Activated naive CD4-positive, alpha-beta T cell treated with anti-CD3 and anti-CD28 coated beads, Interleukin-2, amount 10 ng/mL, durations not matched to agents 7 days and 5 days (primary cell): ENCODE data around the gene CABCOCO1.
A peak's percentile ranks its signal among the peaks of the same experiment; 100 is the strongest.

Experiments used
- CTCF ChIA-PET: fragments of 350-600 bp; sonication (Branson Sonifier 250); formaldehyde crosslinking; loops from one replicate; lab custom pipeline; 2021; ENCODE audit warnings: antibody characterized with exemption; lab: Charles Lee
- DNase-seq: peaks from one replicate; pipeline ENCODE4 v3.0.0-alpha.2; 2020
- H3K27ac Mint-ChIP-seq: one replicate; pipeline ENCODE4 v1.8.0; 2021; ENCODE audit warnings: mild to moderate bottlenecking, moderate library complexity, mixed read lengths
- H3K27me3 Mint-ChIP-seq: one replicate; pipeline ENCODE4 v1.8.0; 2021; ENCODE audit warnings: mild to moderate bottlenecking, mixed read lengths
- H3K36me3 Mint-ChIP-seq: one replicate; pipeline ENCODE4 v1.8.0; 2021; ENCODE audit warnings: mixed read lengths
- H3K4me1 Mint-ChIP-seq: one replicate; pipeline ENCODE4 v1.8.0; 2021; ENCODE audit warnings: mixed read lengths
- H3K4me3 Mint-ChIP-seq: one replicate; pipeline ENCODE4 v1.8.0; 2021; ENCODE audit warnings: mild to moderate bottlenecking, moderate library complexity, mixed read lengths
- H3K9me3 Mint-ChIP-seq: one replicate; pipeline ENCODE4 v1.8.0; 2021; ENCODE audit warnings: mixed read lengths

CABCOCO1 gene

DNA sequence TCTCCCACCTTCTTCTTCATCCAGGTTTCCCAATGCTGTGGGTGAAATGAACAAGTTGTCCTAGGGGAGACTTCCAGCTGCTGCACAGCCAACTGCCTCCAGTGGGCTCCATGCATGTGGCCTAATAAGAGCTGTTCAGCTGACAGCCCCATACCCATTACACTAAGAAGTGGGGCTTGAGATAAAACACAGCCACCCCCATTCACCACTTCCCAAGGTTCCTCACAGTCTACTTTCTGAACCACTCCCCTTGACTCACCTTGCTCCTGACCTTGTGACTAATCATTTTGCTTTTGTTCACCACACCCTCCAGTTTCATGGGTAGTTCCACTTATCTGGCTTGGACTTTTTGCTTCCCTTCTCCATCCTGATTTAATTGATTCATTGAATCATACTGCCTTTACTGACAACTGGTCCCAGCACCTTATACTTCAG, 119.3 kb downstream of the CABCOCO1 start:
- Mint-ChIP-seq H3K9me3 (no peaks in the 10 kb centered on the region), H3K36me3 (no peaks in the 10 kb centered on the region), H3K4me1 (peaks cover 43% of the 10 kb centered on the region), H3K27me3 (no peaks in the 10 kb centered on the region), H3K27ac (no peak overlapping the region), H3K4me3 (no peak overlapping the region)
- no peak for DNase-seq
- CTCF ChIA-PET = interaction anchor here (1.1 kb wide), 1 partner anchor 52 kb away, joined by 3 read pairs; no protein-coding TSS in a partner anchor

DNA sequence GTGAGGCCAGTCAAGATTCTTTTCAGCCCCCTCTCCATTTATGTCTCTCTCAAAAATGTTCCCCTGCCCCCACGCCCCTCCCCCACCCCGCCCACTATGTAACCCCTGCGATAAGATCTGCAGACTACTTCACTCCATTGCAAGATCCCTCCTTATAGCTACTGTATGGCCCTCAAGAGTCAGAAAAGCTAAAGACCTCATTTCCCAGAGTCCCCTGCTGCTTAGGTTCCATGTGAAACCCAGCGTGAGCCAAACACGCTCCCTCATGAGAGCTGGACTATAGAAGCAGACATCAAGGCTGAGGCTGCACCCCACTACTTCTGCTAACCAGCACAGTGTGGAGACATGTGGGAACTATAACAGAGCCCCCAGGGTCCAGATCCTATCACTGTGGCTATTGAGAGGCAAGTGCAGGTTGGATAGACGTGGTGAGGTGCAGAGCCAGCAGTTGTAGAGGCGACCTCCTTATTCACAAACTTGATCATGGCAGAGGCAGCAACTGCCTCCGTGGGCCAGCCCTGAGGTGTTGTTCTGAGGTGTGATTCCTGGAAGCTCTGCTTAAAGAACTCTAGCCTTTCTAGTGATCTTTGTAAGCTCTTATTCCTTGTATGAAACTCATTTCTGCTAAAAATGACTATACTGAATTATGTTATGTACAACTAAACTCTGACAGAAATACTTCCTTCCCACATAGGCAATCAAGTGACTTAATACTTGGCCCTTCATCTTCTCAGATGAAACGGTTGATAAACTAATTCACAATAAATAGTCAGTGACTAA, 121.8 kb downstream of the CABCOCO1 start:
- Mint-ChIP-seq H3K36me3 (no peaks in the 10 kb centered on the region), H3K27me3 (no peaks in the 10 kb centered on the region), H3K27ac (peak overlapping the region; percentile 61), H3K9me3 (no peaks in the 10 kb centered on the region), H3K4me1 (peaks cover 48% of the 10 kb centered on the region), H3K4me3 (no peak overlapping the region)
- CTCF ChIA-PET = interaction anchor here (0.6 to 1.0 kb wide), 3 partner anchors 12 to 33 kb away, joined by 3 to 4 read pairs (median 3); no protein-coding TSS in a partner anchor
- peak; percentile 24 for DNase-seq

DNA sequence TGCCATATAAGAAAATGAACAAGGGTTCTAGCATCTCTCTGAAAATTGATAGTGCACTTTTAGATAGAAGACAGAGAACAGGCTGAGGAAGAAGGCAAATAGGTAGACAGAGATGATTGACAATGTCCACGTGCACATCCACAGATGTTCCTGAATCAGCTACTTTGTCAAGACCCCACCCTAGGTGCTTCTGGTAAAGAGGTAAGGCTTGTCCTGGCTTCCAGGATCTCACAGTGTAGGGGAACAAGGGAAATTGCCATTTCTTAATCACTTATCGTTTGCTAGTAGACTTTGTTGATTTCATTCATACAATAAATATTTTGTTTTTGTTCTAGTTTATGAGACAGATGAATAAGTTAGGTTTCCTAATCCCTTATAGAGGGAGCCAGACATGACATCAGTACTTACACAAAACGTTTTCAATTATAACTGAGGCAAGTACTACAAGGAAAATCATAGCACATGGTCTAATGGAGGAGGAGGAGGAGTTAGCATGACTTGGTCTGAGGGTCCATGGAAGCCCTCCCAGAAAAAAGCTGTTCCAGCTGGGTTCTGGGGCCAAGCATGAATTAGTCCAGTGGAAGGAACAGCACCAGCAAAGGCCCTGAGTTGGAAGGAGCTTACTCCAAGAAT, 122.9 kb downstream of the CABCOCO1 start:
- CTCF ChIA-PET = interaction anchor here (1.3 kb wide), 1 partner anchor 35 kb away, joined by 5 read pairs; no protein-coding TSS in a partner anchor
- Mint-ChIP-seq H3K27me3 (no peaks in the 10 kb centered on the region), H3K36me3 (no peaks in the 10 kb centered on the region), H3K9me3 (no peaks in the 10 kb centered on the region), H3K4me1 (peaks cover 48% of the 10 kb centered on the region), H3K27ac (no peak overlapping the region), H3K4me3 (no peak overlapping the region)
- DNase-seq = no peak

GRCh38 chr10:61786728-61787127, 124.0 kb downstream of the CABCOCO1 start:
- H3K4me1 Mint-ChIP-seq = peaks cover 44% of the 10 kb centered on the region
- no peaks in the 10 kb centered on the region for H3K27me3 Mint-ChIP-seq
- no peak overlapping the region for H3K4me3 Mint-ChIP-seq
- H3K9me3 Mint-ChIP-seq = no peaks in the 10 kb centered on the region
- CTCF ChIA-PET = interaction anchor here (1.3 kb wide), 1 partner anchor 36 kb away, joined by 5 read pairs; no protein-coding TSS in a partner anchor
- no peak for DNase-seq
- no peaks in the 10 kb centered on the region for H3K36me3 Mint-ChIP-seq
- H3K27ac Mint-ChIP-seq = no peak overlapping the region

DNA sequence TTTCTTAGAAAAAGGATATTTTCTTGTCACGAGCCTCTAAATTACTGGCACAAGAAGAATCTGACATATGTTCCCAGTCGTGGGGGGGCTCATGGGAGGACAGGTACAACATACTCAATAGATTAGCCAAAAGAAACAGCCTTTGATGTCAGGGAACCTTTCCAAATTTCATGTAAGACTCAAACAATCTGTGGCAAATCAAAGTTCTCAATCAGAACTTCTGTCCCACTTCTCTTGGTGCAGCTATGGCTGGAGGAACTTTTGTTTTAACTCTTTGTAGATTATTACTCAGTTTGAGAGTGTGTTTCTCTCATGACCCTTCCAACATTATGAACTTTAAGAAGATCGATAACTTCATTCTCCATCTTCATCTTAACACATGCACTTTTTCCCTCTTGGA, 124.4 kb downstream of the CABCOCO1 start:
- Mint-ChIP-seq H3K27me3 (no peaks in the 10 kb centered on the region), H3K4me3 (no peak overlapping the region), H3K9me3 (no peaks in the 10 kb centered on the region), H3K27ac (no peak overlapping the region), H3K4me1 (peaks cover 40% of the 10 kb centered on the region), H3K36me3 (no peaks in the 10 kb centered on the region)
- no peak for DNase-seq
- CTCF ChIA-PET = no interaction called here

DNA sequence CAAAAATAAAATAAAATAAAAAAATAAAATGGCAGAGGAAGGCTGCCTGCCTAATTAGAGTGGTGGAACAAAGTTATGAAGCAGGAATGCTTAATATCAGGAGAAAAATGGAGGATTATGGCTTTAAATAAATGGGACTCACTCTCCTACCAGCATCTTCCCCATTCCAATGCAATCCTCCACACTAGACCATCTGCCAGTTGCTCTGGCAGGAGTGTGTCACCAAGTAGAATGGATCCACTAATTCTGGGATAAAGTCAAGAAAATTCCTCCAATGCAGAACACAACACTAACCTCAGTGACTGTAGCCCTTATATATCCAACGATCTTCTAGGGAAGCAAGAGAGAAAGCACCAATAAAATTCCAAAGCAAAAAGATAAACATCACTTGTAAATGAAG, 126.3 kb downstream of the CABCOCO1 start:
- Mint-ChIP-seq H3K9me3 (no peaks in the 10 kb centered on the region), H3K4me1 (peaks cover 35% of the 10 kb centered on the region), H3K27me3 (no peaks in the 10 kb centered on the region), H3K27ac (no peak overlapping the region), H3K4me3 (no peak overlapping the region), H3K36me3 (no peaks in the 10 kb centered on the region)
- no peak for DNase-seq
- CTCF ChIA-PET = no interaction called here

DNA sequence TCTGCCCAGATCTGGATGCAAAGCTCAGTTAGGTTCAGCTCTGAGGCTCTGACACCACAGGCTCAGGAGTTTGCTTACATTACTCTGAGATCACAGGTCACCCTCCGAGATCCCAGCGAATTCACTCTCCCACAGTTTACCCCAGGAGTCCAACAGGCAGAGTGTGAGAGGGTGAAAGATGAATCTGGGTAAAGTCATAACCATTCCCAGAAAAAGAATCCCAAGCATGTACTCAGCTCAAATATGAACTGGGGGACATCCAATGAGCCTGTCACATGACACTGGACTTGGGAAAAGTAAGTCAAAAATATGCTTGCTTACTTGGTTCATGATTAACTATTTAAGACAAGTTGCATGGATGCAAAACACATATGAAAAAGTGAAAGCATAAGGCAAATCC, 128.5 kb downstream of the CABCOCO1 start:
- Mint-ChIP-seq H3K4me3 (no peak overlapping the region), H3K4me1 (peaks cover 14% of the 10 kb centered on the region), H3K9me3 (no peaks in the 10 kb centered on the region), H3K36me3 (no peaks in the 10 kb centered on the region), H3K27me3 (no peaks in the 10 kb centered on the region), H3K27ac (no peak overlapping the region)
- no peak for DNase-seq
- CTCF ChIA-PET = interaction anchor here (1.2 kb wide), 1 partner anchor 10 kb away, joined by 3 read pairs; no protein-coding TSS in a partner anchor

DNA sequence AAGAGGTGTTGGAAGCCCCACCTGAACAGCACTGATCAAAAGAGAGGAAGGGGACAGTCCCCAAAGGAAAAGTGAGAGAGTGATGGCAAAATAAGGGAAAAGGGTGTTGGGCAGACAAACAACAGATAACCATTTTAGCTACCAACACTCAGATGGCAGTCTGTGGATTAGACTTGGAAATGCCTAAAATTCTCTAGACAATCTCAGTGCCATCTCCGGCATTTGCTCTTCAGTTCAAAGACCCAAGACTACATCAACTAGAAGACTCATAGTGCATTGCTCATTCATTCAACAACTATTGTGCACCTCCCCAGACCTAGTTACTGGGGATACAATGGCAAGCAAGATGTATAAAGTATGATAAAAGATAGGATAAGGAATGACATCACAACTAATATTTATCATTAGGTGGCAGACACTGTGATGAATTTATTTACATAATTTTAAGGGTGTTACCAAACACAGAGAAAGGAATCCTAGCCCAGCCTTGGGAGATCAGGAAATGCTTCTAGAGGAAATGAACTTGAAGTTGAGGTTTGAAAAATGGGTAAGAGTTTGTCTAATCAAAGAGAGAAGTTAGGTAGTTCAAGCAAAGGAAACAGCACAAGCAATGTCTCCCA, 129.5 kb downstream of the CABCOCO1 start:
- Mint-ChIP-seq H3K36me3 (no peaks in the 10 kb centered on the region), H3K27ac (no peak overlapping the region), H3K4me1 (peaks cover 5% of the 10 kb centered on the region), H3K4me3 (no peak overlapping the region), H3K9me3 (no peaks in the 10 kb centered on the region), H3K27me3 (no peaks in the 10 kb centered on the region)
- CTCF ChIA-PET = no interaction called here
- no peak for DNase-seq

GRCh38 chr10:61792921-61793320, 130.2 kb downstream of the CABCOCO1 start:
- CTCF ChIA-PET = no interaction called here
- Mint-ChIP-seq H3K4me1 (peaks cover 2% of the 10 kb centered on the region), H3K36me3 (no peaks in the 10 kb centered on the region), H3K27ac (no peak overlapping the region), H3K9me3 (no peaks in the 10 kb centered on the region), H3K4me3 (no peak overlapping the region), H3K27me3 (no peaks in the 10 kb centered on the region)
- no peak for DNase-seq

DNA sequence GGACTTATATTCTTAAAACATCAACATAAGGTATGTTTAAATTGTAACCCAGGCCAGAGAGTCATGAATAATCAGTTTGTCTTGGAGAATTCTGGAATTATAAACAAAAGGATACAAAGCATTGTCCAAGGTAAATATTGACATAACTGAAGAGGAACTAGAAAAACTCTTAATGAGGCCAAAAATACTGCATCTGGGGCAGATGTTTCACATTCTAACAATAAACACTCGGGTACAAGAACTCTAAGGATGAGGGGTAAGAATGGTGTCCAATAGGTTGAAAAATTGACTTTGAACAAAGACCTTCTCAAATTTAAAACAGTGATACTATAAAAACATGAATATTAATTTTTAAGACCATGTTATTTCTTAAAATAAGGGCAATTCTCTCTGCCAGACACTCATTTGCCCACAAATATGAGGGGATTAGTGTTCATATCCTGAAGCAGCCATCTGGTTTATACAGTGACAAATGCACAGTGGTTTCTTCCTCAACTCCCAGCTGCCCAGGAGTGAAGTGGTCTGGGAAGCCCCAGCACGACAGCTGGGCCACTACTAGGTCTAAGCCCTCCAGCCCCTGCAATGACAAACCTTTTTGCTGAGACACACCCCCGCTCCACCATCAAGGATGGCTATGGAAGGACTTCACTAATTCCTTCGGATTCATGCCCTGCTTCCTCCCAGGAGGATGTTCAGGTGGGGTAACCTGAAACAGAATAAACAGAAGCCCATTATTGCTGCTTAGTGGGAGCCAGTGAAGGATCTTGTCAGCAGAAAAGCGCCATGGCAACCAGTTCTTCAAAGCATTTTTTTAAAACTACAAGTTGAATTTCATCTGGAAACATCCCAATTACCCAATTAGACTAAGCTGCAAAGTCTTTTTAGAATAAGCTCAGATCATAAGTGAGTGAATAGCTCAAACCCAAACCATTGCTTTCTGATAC, 131.3 kb downstream of the CABCOCO1 start:
- no peak for DNase-seq
- H3K4me3 Mint-ChIP-seq = no peak overlapping the region
- no peaks in the 10 kb centered on the region for H3K9me3 Mint-ChIP-seq
- CTCF ChIA-PET = no interaction called here
- no peaks in the 10 kb centered on the region for H3K27me3 Mint-ChIP-seq
- no peaks in the 10 kb centered on the region for H3K36me3 Mint-ChIP-seq
- no peak overlapping the region for H3K27ac Mint-ChIP-seq
- peaks cover 2% of the 10 kb centered on the region for H3K4me1 Mint-ChIP-seq

- peaks cover 2% of the 10 kb centered on the region for H3K4me1 Mint-ChIP-seq
- CTCF ChIA-PET = no interaction called here
- H3K9me3 Mint-ChIP-seq = no peaks in the 10 kb centered on the region
- H3K27ac Mint-ChIP-seq = no peak overlapping the region
- H3K36me3 Mint-ChIP-seq = no peaks in the 10 kb centered on the region
- H3K27me3 Mint-ChIP-seq = no peaks in the 10 kb centered on the region
- no peak for DNase-seq
- H3K4me3 Mint-ChIP-seq = no peak overlapping the region
Measured at GRCh38 chr10:61795147-61795546, 132.4 kb downstream of the CABCOCO1 start.

DNA sequence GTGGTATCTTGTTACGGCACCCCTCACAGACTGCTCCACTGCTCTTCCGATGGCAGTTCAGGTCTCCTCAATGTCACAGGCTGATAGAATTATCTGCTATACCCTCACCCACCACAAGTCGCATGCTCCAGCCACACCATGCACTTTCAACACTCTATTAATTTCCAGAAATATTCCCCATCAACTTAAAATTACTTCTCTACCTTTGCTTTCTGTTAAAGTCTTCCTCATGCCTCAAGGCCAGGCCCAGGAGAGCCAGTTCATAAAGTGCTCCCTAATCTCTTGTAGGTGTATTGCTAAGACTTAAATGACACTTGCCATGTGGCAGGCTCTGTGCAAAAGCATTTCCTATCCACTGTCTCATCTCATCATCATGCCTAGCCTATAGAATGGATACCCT, 132.8 kb downstream of the CABCOCO1 start:
- CTCF ChIA-PET = no interaction called here
- Mint-ChIP-seq H3K27ac (no peak overlapping the region), H3K36me3 (no peaks in the 10 kb centered on the region), H3K4me3 (no peak overlapping the region), H3K4me1 (peaks cover 2% of the 10 kb centered on the region), H3K9me3 (no peaks in the 10 kb centered on the region), H3K27me3 (no peaks in the 10 kb centered on the region)
- no peak for DNase-seq

- no peak for DNase-seq
- Mint-ChIP-seq H3K4me3 (no peak overlapping the region), H3K9me3 (no peaks in the 10 kb centered on the region), H3K4me1 (peaks cover 2% of the 10 kb centered on the region), H3K27ac (no peak overlapping the region), H3K36me3 (no peaks in the 10 kb centered on the region), H3K27me3 (no peaks in the 10 kb centered on the region)
- CTCF ChIA-PET = no interaction called here
Measured at GRCh38 chr10:61796785-61797184, 134.1 kb downstream of the CABCOCO1 start.
